Left ventricle myocardium inferior (tissue), 1 donor: ENCODE data around the gene GZMB. TPM values are rescaled to one million over a fixed set of nuclear protein-coding genes. Genes with fewer than 3 reads are reported as not detected.
"Not testable (repeated sequence)": the region's sequence is repeated elsewhere in the genome, so short reads cannot be mapped to it uniquely, and the experiment has no call there.

Source experiments
- DNase-seq: peaks from one replicate; pipeline ENCODE4 v3.0.0-alpha.2; 2020
- H3K27ac ChIP-seq: fragments of 200-600 bp; replicated peaks from 2 replicates; pipeline ENCODE4 v1.8.0; 2021
- H3K27me3 ChIP-seq: fragments of 200-600 bp; 2 replicates; pipeline ENCODE4 v1.8.0; 2021; ENCODE audit warnings: low read depth
- H3K36me3 ChIP-seq: fragments of 200-600 bp; 2 replicates; pipeline ENCODE4 v1.8.0; 2021
- H3K4me1 ChIP-seq: fragments of 200-600 bp; 2 replicates; pipeline ENCODE4 v1.8.0; 2021
- H3K4me3 ChIP-seq: fragments of 200-600 bp; 2 replicates; pipeline ENCODE4 v1.8.0; 2021; ENCODE audit warnings: mild to moderate bottlenecking, moderate library complexity
- H3K9me3 ChIP-seq: fragments of 200-600 bp; replicated peaks from 2 replicates; pipeline ENCODE4 v1.8.0; 2021
- CTCF ChIP-seq: fragments of 200-600 bp; IDR thresholded peaks from 2 replicates; pipeline ENCODE4 v1.8.0; 2021; ENCODE audit warnings: antibody characterized with exemption, mild to moderate bottlenecking, borderline replicate concordance
- intact Hi-C: fragments of 100-400 bp; cut with micrococcal nuclease; formaldehyde crosslinking; loops from one replicate; pipeline ENCODE4 v1.11.0; 2022
- total RNA-seq: library from RNA; stranded (reverse); fragmentation: NEBNext Ultra II Directional; extraction: Animal tissue kit (Norgen Biotek cat#: 25700); gene quantifications from one replicate; pipeline ENCODE4 v1.2.1, GENCODE V29; 2021
- donor health status: DM: no; HTN: yes; CAD: no; lungs with severe emphysema.

The GZMB gene
- total RNA-seq, 1 donor from 2014 or later = 0.52 TPM

DNA sequence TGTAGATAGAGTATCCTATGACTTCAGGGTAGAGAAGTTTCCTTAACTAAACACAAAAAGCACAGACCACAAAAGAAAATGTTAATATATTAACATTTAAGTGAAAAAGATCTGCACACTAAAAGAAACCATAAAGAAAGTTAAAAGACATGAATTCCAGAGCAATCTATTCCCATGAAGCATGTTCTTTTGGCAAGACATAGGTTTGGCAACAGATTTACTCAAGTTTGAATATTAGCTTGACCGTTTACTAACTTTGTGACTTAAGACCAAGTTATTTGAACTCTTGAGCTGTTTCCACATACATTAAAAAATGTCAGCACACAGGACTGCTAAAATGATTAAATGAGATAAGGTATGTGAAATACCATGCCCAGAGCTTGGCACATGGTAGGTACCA, 35.7 kb upstream of the GZMB start:
- no peak for TF ChIP-seq CTCF
- intact Hi-C loops = no loop called here
- H3K4me3 ChIP-seq = no peak overlapping the region
- H3K36me3 ChIP-seq = no peaks in the 10 kb centered on the region
- DNase-seq = no peak
- no peaks in the 10 kb centered on the region for H3K4me1 ChIP-seq
- no peaks in the 10 kb centered on the region for H3K9me3 ChIP-seq
- H3K27me3 ChIP-seq = peaks cover 13% of the 10 kb centered on the region
- H3K27ac ChIP-seq = no peak overlapping the region

GRCh38 chr14:24665440-24665991, 31.5 kb upstream of the GZMB start:
- Histone ChIP-seq H3K27me3 (peaks cover 6% of the 10 kb centered on the region), H3K4me1 (peaks cover 5% of the 10 kb centered on the region), H3K9me3 (no peaks in the 10 kb centered on the region), H3K4me3 (no peak overlapping the region), H3K36me3 (no peaks in the 10 kb centered on the region), H3K27ac (no peak overlapping the region)
- no peak for TF ChIP-seq CTCF
- DNase-seq = no peak
- intact Hi-C loops = no loop called here

DNA sequence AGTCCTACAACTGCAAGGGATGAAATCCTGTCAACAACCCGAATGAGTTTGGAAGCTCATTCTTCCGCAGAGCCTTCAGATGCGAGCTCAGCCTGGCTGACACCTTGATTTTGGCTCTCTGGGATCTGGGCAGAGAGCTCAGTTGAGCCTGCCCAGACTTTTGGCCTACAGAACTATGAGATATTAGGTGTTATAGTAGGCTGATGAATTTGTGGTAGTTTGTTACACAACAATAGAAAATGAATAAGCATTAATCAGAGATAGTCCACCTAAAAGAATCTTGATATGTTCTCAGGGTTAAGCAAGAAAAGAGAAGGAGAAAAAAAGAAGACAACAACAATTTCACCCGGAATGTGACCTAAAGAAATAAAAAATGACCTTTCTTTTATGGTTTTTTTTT, 30.4 kb upstream of the GZMB start:
- peaks cover 5% of the 10 kb centered on the region for H3K4me1 ChIP-seq

DNA sequence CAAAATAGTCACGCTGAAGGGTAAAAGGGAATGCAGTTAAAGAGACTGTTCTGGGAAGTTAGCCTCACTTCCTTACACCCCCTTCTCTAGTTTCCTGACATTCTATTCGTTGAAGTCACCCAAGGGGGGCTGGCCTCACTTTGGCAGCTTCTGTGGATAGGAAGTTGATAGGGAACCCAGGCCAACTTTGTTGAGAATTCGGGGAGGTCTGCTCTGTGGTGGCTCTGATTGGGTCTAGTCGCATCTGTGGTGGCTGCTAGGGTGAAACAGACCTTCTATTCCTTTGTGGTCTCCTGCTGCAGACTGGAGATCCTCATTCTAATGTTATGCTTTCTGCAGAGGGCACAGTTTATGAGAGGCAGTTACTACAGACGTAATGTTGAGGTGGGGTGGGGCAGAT, 28.8 kb upstream of the GZMB start:
- Histone ChIP-seq H3K27me3 (peaks cover 14% of the 10 kb centered on the region), H3K4me3 (no peak overlapping the region), H3K9me3 (no peaks in the 10 kb centered on the region), H3K4me1 (peaks cover 5% of the 10 kb centered on the region), H3K27ac (peak overlapping the region; percentile 39), H3K36me3 (no peaks in the 10 kb centered on the region)
- intact Hi-C loops = no loop called here
- TF ChIP-seq CTCF = no peak
- no peak for DNase-seq

More for the DNA sequence above, 30.4 kb upstream of the GZMB start:
- intact Hi-C loops = no loop called here
- no peak for DNase-seq
- H3K9me3 ChIP-seq = no peaks in the 10 kb centered on the region
- no peak overlapping the region for H3K4me3 ChIP-seq
- H3K36me3 ChIP-seq = no peaks in the 10 kb centered on the region
- H3K27ac ChIP-seq = no peak overlapping the region
- TF ChIP-seq CTCF = no peak
- H3K27me3 ChIP-seq = peaks cover 6% of the 10 kb centered on the region

DNA sequence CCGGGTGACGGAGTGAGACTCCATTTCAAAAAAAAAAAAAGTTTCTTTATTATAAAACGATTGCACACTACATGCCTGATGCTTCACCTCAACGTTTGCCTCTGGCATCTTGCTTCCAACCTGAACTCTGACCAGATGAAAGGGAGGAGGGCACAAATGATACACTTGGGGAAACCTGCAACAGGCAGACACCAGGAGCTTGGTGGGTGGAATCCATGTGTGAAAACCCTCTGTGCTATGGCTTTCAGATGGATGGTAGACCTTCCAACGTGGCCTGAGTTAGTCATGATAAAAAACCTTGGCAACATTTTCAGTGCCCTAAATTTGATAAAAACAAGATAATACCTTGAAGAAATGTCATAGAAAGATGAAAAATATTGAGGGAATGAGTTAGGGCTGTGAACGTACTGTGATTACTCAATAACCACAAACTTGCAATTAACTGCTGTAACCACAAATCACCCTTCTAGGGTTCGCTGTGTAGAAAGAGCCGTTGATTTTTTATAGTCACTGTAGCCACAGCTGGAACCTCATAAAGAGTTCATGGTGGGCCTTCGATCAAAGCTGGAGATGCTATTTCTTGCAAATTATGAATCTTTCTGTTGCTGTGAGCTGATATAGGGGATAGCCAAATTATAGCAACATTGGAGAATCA, 26.1 kb upstream of the GZMB start:
- DNase-seq = no peak
- no peaks in the 10 kb centered on the region for H3K36me3 ChIP-seq
- H3K4me3 ChIP-seq = no peak overlapping the region
- H3K27me3 ChIP-seq = peaks cover 17% of the 10 kb centered on the region
- intact Hi-C loops = no loop called here
- no peak overlapping the region for H3K27ac ChIP-seq
- TF ChIP-seq CTCF = no peak
- no peaks in the 10 kb centered on the region for H3K9me3 ChIP-seq
- peaks cover 5% of the 10 kb centered on the region for H3K4me1 ChIP-seq

GRCh38 chr14:24648361-24648760, 14.4 kb upstream of the GZMB start:
- intact Hi-C loops, H3K36me3 ChIP-seq, H3K4me1 ChIP-seq, DNase-seq, H3K27me3 ChIP-seq, H3K27ac ChIP-seq, H3K4me3 ChIP-seq: not testable (repeated sequence)
- H3K9me3 ChIP-seq = peaks cover 37% of the 10 kb centered on the region
